ENCODE measurements around the gene CELA2A. TPM values are rescaled to one million over a fixed set of nuclear protein-coding genes. Genes with fewer than 3 reads are reported as not detected.
A peak's percentile ranks its signal among the peaks of the same experiment; 100 is the strongest.

The CELA2A gene
- total and polyA plus RNA-seq, 9 of the 15 experiments (the other 6 are each of a cell fraction or from before 2014, with no cell fraction given), result 0.62 TPM; not detected in 8

GRCh38 chr1:15453734-15454133 lies 2.8 kb upstream of the CELA2A start:
- BruUV-seq (replicated peaks), result no TSS peak
- Histone ChIP-seq H3K9me1 (ENCODE audit: control insufficient read depth, insufficient read depth, low read length) (no peaks in the 10 kb centered on the region), H3K9me3 (replicated peaks; ENCODE audit: control insufficient read depth, insufficient read depth, low read depth, low read length) (no peaks in the 10 kb centered on the region), H3K4me1 (replicated peaks in 1 of 2; ENCODE audit: control insufficient read depth in 2 of 2, insufficient read depth in 2 of 2, low read length in 2 of 2) (peaks cover 11 to 13% of the 10 kb centered on the region in 2 experiments), H2AFZ (ENCODE audit: low read depth, low read length) (0 out of 2 replicates have a peak overlapping the region, but pooled peaks have one; percentile 9), H3K27me3 (ENCODE audit: control insufficient read depth in 2 of 2, insufficient read depth in 2 of 2, low read length in 2 of 2) (no peaks in the 10 kb centered on the region), H3K4me3 (no peak overlapping the region), H3K36me3 (ENCODE audit: control insufficient read depth, insufficient read depth, low read length) (no peaks in the 10 kb centered on the region), H3K79me2 (ENCODE audit: control insufficient read depth, insufficient read depth, low read length) (no peaks in the 10 kb centered on the region), H3K27ac (ENCODE audit: extremely low read depth, low read depth, low read length) (no peak overlapping the region), H4K20me1 (replicated peaks; ENCODE audit: control insufficient read depth, insufficient read depth, low read length) (no peaks in the 10 kb centered on the region), H3K9ac (ENCODE audit: insufficient read depth in 1 of 2, low read depth in 2 of 2, low read length in 2 of 2) (no peak overlapping the region), H3K4me2 (ENCODE audit: insufficient read depth, low read length) (no peak overlapping the region)
- no peak for TF ChIP-seq THAP7 (CRISPR knock-in tag; IDR thresholded peaks at IDR 0.05)
- TF ChIP-seq ZBTB7A (IDR thresholded peaks at IDR 0.05; ENCODE audit: borderline replicate concordance, control insufficient read depth, low read depth, low read length), result peak; percentile 71; the same call in 1 of the 2 replicates
- POLR2A ChIA-PET, result no interaction called here
- in situ Hi-C loops (cut with MboI) (no loop called here), intact Hi-C loops (cut with micrococcal nuclease) (no loop called here)
- WGBS (ENCODE audit: insufficient coverage, low coverage, missing lambda C conversion rate), result 57% methylated on average over 11 of the region's 11 CpGs
- CTCF ChIA-PET (ENCODE audit: low intra/inter-chr PET ratio), result no interaction called here
- FAIRE-seq, result no peak
- no peak for ATAC-seq
- no peak for DNase-seq (ENCODE audit: extremely low read depth in 1 of 4, low spot score in 3 of 4)

GRCh38 chr1:15454256-15454655 lies 2.3 kb upstream of the CELA2A start:
- no peak for FAIRE-seq
- Histone ChIP-seq H3K79me2 (ENCODE audit: control insufficient read depth, insufficient read depth, low read length) (no peaks in the 10 kb centered on the region), H3K36me3 (ENCODE audit: control insufficient read depth, insufficient read depth, low read length) (no peaks in the 10 kb centered on the region), H3K4me1 (replicated peaks in 1 of 2; ENCODE audit: control insufficient read depth in 2 of 2, insufficient read depth in 2 of 2, low read length in 2 of 2) (peaks cover 11 to 13% of the 10 kb centered on the region in 2 experiments), H3K27ac (ENCODE audit: extremely low read depth, low read depth, low read length) (no peak overlapping the region), H3K27me3 (ENCODE audit: control insufficient read depth in 2 of 2, insufficient read depth in 2 of 2, low read length in 2 of 2) (no peaks in the 10 kb centered on the region), H4K20me1 (replicated peaks; ENCODE audit: control insufficient read depth, insufficient read depth, low read length) (no peaks in the 10 kb centered on the region), H3K4me2 (ENCODE audit: insufficient read depth, low read length) (no peak overlapping the region), H3K4me3 (no peak overlapping the region), H3K9me3 (replicated peaks; ENCODE audit: control insufficient read depth, insufficient read depth, low read depth, low read length) (no peaks in the 10 kb centered on the region), H2AFZ (ENCODE audit: low read depth, low read length) (no peak overlapping the region), H3K9ac (ENCODE audit: insufficient read depth in 1 of 2, low read depth in 2 of 2, low read length in 2 of 2) (no peak overlapping the region), H3K9me1 (ENCODE audit: control insufficient read depth, insufficient read depth, low read length) (no peaks in the 10 kb centered on the region)
- intact Hi-C loops (cut with micrococcal nuclease), result no loop called here
- no peak for ATAC-seq
- no TSS peak for BruUV-seq (replicated peaks)
- 38% methylated on average over 3 of the region's 3 CpGs for WGBS (ENCODE audit: insufficient coverage, low coverage, missing lambda C conversion rate)
- in situ Hi-C loops (cut with MboI), result no loop called here
- DNase-seq (ENCODE audit: extremely low read depth in 1 of 4, low spot score in 3 of 4), result no peak
- CTCF ChIA-PET (ENCODE audit: low intra/inter-chr PET ratio), result no interaction called here
- POLR2A ChIA-PET, result no interaction called here
- no peak for TF ChIP-seq NFYB (IDR thresholded peaks at IDR 0.05; ENCODE audit: extremely low read depth, insufficient read length)
- TF ChIP-seq, protein P1, sequence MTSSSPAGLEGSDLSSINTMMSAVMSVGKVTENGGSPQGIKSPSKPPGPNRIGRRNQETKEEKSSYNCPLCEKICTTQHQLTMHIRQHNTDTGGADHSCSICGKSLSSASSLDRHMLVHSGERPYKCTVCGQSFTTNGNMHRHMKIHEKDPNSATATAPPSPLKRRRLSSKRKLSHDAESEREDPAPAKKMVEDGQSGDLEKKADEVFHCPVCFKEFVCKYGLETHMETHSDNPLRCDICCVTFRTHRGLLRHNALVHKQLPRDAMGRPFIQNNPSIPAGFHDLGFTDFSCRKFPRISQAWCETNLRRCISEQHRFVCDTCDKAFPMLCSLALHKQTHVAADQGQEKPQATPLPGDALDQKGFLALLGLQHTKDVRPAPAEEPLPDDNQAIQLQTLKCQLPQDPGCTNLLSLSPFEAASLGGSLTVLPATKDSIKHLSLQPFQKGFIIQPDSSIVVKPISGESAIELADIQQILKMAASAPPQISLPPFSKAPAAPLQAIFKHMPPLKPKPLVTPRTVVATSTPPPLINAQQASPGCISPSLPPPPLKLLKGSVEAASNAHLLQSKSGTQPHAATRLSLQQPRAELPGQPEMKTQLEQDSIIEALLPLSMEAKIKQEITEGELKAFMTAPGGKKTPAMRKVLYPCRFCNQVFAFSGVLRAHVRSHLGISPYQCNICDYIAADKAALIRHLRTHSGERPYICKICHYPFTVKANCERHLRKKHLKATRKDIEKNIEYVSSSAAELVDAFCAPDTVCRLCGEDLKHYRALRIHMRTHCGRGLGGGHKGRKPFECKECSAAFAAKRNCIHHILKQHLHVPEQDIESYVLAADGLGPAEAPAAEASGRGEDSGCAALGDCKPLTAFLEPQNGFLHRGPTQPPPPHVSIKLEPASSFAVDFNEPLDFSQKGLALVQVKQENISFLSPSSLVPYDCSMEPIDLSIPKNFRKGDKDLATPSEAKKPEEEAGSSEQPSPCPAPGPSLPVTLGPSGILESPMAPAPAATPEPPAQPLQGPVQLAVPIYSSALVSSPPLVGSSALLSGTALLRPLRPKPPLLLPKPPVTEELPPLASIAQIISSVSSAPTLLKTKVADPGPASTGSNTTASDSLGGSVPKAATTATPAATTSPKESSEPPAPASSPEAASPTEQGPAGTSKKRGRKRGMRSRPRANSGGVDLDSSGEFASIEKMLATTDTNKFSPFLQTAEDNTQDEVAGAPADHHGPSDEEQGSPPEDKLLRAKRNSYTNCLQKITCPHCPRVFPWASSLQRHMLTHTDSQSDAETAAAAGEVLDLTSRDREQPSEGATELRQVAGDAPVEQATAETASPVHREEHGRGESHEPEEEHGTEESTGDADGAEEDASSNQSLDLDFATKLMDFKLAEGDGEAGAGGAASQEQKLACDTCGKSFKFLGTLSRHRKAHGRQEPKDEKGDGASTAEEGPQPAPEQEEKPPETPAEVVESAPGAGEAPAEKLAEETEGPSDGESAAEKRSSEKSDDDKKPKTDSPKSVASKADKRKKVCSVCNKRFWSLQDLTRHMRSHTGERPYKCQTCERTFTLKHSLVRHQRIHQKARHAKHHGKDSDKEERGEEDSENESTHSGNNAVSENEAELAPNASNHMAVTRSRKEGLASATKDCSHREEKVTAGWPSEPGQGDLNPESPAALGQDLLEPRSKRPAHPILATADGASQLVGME (CRISPR knock-in tag; IDR thresholded peaks at IDR 0.05), result no peak
- peak; percentile 26; the same call in 1 of the 2 replicates for TF ChIP-seq JUND (IDR thresholded peaks at IDR 0.05; ENCODE audit: borderline replicate concordance, low read depth, low read length)
- no peak for TF ChIP-seq JUND (tag; IDR thresholded peaks at IDR 0.05; ENCODE audit: borderline replicate concordance, low read depth, low read length)
- peak; percentile 31 for TF ChIP-seq ZFP36 (IDR thresholded peaks at IDR 0.05; ENCODE audit: low read depth, low read length, partially characterized antibody)
- peak; percentile 78 for TF ChIP-seq FOSL1 (tag; conservative IDR thresholded peaks at IDR 0.05)

Data from K562 (cell line).